GM18861 (cell line): ENCODE measurements around the gene CFAP45.

Source experiments
- ATAC-seq: cut with Tn5 transposase; IDR thresholded peaks from one replicate; pipeline ENCODE4 v1.9.1; 2021; ENCODE audit not compliant: unreplicated experiment

Gene CFAP45, protein sequence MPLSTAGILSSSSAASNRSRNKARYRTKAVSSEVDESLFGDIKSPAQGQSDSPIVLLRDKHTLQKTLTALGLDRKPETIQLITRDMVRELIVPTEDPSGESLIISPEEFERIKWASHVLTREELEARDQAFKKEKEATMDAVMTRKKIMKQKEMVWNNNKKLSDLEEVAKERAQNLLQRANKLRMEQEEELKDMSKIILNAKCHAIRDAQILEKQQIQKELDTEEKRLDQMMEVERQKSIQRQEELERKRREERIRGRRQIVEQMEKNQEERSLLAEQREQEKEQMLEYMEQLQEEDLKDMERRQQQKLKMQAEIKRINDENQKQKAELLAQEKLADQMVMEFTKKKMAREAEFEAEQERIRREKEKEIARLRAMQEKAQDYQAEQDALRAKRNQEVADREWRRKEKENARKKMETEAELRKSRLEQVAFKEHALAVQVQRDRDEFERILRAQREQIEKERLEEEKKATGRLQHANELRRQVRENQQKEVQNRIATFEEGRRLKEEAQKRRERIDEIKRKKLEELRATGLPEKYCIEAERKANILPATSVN

DNA sequence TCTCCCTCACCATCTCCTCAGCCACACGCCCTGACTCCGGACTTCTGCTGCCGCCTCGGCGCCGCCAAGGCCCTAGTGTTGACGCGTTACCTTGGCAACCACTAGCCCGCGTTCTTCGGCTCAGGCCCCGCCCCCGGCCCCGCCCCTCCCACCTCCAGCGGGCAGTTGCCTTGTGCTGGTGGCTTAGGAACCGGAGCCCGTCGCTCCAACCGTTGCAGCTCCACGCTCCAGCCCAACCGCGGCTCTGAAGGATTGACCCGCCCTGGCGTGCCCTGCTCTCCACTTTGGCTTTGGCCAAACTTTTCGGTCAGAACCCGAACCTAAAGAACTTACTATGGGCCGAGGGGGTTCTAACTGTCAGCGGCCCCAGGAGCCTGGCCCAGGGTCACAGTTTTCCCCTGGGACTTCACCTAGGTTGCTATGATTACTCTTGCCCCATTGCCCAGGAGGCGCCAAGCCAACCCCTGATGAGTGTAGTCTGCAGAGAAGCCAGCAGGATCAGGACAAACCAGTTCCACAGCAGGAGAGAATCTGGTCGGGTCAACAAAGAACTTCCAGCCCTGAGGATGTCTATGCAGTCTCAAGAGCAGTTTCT is at the start of gene CFAP45:
Gene CFAP45, minus strand, starts transcription at position 80 of the 595 bp plus-strand sequence. Its CDS starts 67 bp downstream, at position 13.
- no peak for ATAC-seq

DNA sequence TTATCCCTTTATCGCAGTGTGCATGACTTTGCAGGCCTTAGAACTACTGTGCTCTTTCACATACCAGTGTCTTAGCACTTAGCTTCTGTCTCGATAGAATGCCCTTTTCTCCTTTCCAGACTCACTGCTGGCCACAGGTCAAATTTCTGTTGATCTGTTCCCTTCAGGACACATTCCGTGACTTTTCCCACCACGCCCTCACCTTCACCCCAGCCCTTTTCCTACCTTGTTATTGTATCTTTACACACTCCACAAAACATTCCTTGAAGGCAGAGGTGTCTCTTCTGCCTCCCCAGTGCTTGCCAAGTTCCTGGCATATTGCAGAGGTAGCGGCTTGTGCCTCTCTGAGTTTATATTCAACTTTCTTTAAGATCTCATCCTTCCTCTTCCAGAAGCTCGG is 49.2 kb upstream of the CFAP45 start:
- ATAC-seq: no peak

DNA sequence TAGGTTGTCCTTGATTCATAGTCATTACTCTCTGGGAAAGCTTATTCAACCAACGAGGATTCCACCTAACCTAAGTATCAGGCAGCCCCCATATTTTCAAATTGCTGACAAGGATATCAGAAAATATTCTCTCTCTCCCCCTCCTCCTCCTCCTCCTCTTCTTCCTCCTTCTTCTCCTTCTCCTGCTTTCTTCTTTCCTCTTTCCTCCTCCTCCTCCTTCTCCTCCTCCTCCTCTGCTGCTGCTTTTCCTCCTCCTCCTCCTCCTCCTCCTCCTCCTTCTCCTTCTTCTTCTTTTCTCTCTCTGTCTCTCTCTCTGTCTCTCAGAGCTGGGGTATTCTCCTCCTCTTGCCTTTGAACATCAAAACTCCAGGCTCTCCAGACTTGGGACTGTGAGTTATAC is 48.0 kb upstream of the CFAP45 start:
- no peak for ATAC-seq

DNA sequence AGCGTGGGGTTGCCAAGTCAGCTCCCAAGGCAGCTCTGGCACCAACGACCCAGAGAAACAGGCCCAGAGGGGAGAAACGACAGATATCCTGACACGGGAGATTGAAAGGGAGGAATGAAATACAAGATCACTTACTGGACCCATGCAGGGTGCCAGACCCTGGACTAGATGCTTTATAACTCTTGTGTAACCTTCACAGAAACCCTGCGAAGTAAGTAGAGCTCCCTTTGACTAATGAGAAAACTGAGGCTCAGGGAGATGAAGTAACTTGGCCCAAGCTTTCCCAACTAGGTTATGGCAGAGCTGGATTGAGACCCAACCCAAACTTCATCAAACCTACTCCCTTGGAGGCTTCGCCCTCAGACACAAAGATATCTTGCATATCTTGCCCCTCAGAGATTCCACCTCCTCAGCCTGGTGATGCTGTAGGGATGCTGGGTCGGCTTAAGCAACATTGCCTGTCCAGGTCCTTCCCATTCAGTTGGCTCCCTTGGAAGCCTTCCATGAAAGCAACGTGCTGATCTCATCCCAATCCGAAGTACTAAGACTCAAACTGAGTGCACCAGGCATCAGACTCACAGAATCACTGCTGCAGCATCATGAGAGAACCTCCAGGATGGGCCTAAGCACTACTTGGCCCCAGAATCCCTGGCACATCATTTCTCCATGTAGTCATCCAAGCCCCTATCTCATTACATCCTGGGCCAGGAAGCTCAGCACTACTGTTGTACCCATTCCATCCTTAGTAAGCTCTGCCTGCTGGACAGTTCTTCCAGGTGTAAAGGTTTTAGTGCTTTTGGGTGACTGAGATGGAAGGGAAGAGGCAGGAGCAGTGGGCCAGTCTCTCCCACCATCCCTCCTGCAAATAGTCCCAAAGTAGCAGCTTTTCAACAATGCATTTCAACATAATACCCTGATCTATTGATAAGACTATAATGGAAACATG is 46.5 kb upstream of the CFAP45 start:
- ATAC-seq: no peak

DNA sequence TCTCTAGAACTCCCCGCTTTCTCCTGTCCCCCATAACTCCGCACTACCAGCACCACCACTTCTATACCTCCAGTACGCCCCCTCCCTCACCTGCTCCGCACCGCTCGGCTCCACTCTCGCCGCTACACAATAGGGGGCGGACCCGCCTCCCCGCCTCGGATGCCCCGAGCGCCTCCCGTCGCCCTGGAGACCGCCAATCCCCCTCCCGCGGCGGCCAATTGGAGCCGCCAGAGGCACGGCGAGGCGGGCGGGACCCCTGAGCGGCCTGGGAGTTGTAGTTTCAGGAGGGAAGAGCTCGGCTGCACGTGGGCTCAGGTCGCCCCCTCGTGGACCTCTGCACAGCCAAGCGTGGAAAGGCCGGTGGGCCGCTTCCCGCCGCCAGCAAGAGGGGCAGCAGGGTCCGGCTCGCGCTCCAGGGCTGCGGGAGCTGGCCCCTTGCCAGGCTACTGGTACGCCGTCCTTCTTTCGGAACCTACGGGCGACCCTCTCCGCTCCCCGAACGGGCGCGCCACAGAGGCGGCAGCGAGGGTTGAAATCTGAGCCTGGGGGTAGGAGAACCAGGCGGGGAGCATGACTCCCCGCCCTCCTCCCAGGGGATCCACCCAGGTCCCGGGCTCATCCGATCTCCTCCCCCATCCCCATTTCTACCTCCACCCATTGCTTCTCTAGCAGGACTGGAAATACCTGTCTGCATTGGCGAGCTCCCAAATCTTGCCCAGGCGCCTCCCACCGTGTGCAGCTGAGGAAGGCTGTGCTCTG is 45.7 kb upstream of the CFAP45 start, which contains the start of gene IGSF9:
Gene IGSF9, minus strand, starts transcription at position 131 of the 759 bp plus-strand sequence. CDS start 2,159 bp downstream, outside the sequence.
- no peak for ATAC-seq

DNA sequence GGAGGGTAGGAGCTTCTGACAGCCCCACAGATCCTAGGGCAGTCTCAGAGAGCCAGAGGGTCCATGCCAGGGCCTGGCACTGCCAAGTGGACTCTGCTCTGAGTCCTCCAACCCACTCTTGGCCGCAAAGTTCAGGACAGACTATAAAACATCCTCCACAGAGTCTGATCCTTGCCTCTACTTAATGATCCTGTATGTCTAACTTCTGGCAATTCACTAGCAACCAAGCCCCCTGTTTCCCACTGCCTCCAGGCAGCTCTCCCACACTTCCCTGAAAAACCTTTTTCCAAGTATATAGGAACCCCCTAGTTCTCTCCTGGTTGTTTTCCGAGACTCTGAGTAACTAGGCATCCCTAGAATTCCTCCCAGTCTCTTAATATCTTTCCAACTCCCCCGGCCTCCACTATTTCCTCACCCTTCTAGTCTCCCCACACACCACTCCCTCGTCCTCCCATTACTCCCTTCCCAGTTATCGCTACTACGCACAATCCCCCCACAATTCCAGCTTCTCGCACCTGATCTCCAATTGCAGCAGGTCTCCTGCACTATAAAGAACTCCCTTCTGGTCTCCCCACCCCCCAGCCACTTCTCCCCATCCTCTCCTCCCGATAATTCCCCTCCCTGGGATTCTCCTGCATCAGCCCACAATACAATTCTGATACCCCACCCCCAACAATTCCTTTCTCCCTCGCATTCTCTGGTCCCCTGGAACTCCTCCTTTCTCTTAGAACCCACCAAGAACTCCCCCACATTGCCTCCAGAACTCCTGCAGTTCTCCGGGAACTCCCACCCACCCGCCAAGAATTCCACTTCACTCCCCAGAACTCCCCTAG is 44.9 kb upstream of the CFAP45 start:
- no peak for ATAC-seq

DNA sequence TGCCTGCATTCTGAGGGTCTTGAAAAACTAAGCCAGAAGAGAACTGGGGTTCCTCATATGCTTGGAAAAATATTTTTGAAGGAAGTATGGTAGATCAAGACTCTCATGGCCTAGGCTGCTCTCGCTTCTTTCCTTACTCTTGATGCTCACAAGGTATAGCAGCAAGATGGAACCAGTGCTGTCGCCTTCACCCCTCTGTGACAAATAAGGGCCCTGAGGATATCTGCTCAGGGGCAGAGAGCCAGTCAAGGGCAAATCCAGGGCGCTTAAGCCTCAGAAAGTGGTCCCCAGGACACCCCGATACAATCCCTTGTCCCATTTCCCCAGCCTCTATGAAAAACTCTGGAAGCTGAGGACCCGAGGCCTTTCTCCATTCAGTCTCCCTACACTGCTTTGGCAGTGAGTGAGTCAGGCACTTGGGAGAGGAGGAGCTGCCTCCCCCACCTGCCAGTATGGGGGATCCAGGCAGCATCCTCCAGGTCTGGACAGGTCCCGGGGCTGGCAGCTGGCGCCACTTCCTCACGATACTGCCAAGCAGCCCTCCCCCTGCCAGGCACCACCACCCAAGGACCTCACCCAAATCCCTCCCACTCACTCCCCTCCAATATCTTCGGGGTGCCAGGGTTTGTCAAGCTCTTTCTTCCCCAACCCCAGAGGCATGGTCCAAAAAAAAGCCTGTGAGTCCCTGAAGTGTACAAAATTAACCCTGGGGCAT is 44.1 kb upstream of the CFAP45 start:
- ATAC-seq: no peak

DNA sequence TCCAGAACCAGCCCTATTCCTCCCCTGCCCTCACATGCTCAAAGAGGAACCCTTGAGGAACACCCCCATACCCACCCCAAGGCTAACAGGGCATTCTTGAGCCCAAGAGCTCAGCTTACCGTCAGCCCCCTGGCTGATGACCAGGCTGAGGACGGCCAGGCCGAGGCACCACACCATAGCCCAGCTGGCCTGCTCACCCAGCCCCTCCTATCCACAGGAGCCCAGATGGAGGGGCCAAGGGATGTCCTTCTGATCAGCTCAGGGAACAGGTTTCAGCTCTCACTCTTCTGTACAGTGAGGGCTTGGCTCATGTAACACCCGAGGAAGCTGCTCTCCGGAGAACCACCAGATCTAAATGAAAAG is 43.3 kb upstream of the CFAP45 start:
- no peak for ATAC-seq

DNA sequence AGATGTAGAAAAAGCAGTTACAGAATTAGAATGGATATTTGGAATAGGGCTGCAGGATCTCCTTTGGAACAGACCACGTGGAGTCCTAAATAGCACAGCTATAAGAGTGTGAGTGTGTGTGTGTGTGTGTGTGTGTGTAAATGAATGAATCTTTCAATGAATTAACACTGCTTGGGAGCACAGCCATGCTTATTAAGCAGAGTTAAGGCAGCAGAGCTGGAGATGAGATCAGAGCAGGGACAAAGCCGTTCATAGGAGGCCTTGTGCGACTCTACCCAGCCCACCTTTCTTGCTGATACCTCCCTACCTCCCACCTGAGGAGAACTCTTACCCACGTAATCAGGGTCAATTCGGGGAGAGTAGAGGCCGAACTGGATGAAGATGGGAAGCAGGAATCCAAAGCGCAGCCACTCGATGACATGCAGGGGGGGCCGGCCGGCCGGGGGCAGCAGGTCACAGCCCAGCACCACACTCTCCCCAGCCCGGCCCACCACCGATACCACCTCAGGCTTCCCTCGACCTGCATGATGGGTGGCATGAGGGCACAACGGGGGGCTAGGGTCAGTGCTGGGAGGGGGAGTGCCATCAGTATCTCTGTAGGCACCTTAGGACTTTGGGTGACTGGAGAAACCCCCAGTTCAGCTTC is 42.8 kb upstream of the CFAP45 start:
- no peak for ATAC-seq

DNA sequence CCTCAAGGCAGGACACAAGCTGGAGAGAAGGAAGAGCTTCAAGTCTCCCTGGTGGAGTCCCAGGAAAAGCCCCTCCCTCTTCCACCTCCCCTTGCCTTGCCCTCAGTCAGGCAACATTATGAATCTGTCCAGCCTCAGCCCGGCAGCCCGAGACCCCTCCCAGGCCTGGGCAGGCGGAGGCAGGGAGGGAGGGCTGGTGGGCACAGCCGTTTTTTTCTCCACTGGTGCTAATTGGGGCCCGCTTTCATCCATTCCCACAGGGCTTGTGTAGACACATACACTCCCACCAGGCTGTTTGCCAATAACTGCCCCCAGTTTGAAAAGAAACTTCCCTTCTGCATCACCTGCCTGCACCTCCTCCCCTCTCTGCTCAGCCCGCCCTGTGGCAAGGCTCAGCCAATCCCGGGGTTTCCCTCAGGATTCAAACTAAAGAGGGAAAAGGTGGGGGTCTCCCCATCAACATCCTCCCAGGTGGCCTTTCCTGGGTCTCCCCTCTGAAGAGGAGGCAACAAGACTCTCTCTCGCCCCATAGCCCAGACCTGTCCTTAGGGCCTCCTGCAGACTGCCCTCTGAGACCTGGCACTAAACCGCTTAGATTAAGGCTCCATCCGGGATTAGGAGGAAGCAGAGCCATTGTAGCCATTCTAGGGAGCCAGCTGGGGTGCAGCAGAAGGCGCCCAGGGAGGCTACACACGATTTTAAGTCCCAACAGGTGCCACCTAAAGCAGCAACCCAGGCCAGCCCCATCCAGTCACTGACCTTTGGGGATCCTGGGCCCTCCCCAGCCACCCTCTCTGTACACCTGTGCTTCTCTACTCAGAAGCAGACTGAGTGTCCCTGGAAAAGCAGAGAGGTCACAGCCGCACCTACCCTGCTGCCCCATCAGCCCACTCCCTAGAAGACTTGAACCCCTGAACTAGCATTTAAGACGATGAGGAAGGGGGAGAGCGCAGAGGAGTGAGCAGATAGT is 41.9 kb upstream of the CFAP45 start:
- ATAC-seq: no peak

DNA sequence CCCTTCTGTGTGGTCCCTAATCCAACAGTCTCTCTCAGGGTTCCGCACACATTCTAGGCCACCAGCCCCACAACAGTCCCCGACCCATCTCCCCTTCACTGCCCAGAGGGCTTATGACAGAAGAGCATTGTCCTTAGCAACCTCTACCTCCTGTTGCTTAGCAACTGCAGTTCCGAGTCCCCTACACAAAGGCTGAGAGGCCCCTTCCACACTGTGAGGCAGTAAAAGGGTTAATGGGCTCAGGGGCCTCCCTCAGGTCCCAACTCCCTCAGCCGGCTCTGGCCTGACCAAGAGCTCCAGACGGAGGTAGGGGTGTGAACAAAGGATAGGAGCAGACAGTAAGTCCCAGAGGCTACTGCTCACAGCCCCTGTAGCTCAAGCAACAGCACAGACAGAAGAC is 41.2 kb upstream of the CFAP45 start:
- ATAC-seq: no peak

DNA sequence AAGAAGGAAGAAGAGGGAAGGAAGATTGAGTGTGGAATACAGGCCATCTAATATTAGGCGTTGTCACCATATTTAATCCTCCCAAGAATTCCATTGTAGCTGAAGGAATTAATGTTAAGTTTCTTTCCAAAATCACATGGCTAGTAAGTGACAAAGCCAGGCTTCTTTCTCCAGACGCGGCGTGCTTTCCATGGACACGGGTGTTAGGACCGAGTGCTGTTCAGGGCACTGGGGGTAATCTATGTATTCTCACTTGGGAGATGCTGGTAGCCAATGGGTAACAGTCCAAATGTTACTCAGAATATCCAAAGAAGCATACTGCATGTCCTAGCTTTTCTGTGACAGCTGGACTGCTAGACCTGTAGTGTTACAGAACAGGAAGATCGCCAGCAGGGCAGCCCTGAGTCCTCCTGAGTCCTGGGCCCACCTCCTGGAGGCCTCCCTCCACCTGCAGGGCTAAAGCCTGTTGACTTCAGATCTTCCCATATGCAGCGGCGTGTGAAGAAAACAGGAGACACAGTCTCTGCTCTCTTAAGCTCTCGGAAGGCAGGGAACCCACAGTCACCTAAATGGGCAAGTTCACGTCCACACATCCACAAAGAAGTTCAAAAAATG is 40.1 kb upstream of the CFAP45 start:
- no peak for ATAC-seq

DNA sequence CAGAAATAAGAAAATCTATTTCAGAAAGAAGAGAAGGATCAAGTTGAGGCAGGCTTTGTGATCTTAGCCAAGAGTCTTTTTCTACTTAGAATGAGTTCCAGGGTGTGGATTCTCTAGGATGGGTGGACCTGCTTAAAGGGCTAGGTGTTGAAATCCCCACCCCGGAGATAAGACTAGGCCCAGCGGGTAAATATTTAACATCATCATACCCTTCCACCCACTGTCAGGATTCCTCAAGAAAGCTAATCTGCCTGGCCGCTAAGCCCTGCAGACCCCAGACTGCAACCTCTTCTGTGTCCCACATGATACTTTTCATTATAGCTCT is 39.7 kb upstream of the CFAP45 start:
- no peak for ATAC-seq

DNA sequence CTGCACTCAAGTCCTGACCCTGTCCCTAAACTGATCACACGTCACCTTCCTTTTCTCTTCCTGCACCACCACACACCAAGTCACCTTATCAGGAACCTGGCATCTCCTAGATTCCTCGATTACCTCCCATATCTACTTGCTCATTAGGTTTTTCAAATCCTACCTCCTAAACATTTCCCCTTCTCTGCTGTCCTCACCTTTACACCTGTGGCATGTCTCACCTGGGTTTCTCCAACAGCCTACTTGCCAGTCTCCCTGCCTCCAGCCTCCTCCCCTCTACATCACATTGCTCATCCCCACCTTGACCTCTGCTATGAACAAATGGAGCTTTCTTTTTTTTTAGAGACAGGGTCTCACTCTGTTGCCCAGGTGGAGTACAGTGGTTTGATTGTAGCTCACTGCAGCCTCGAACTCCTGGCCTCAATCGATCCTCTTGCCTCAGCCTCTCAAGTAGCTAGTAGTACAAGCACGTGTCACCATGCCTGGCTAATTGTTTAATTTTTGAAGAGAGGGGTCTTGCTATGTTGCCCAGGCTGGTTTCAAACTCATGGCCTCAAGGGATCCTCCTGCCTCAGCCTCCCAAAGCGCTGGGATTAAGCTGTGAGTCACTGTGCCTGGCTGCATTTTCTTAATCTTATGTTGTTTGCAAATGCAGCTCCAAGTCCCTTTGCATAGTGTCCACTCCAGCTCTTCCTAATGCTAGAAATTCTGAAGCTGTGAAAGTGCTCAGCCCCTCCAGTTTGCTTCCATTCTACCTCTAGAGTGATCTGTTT is 39.1 kb upstream of the CFAP45 start:
- no peak for ATAC-seq

DNA sequence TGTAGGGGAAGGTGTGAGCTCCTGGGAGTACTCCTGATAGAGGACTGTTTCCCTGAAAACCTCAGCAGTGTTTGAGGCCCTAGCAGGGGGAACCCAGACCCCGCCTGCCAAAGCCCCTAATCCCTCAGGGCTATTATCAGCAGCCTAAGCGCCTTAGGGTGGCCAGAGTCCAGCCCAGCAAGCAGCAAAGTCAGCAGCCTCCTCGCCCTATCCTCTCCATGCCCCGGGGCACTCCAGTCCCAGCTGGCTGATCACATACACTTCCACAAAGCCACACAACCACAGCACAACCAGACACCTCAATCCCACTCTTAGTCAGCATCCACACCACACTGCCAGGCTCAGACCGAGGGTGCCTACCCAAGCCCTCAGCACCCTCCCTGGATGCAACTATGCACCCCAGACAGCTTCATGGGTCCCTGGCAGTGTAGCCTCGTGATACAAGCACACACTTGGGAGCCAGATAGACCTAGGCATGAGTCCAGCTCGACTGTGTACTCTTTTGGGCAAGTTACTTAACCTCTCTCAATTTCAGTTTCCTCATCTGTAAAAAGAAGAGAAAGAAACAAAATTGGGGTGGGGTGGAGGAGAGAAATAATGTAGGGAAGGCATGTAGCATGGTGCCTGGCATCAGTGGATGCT is 38.4 kb upstream of the CFAP45 start:
- ATAC-seq: no peak
